K562 (cell line): ENCODE results near the gene ITGAE. TPM values are rescaled to one million over a fixed set of nuclear protein-coding genes. Genes with fewer than 3 reads are reported as not detected.

Source experiments
- ATAC-seq: fragments of 200-7000 bp; cut with Tn5 transposase; 3 replicates; pipeline ENCODE4 v1.9.1; 2020; ENCODE audit warnings: moderate library complexity
- BruUV-seq: library from RNA; stranded (reverse); fragments of 400-500 nt; replicated peaks from 2 replicates; lab custom pipeline; 2021; lab: Mats Ljungman, UMichigan
- CTCF ChIA-PET: fragments of 300-600 bp; formaldehyde crosslinking; extraction: SDS; loops from one replicate; lab custom pipeline; 2021; ENCODE audit warnings: low intra/inter-chr PET ratio; lab: Yijun Ruan, JAX
- POLR2A ChIA-PET: fragments of 300-600, 350-650 bp; sonication (Branson Sonifier 250); formaldehyde crosslinking; extraction: SDS; loops from one replicate; lab custom pipeline; 2021; ENCODE audit warnings: antibody characterized with exemption, inconsistent platforms; lab: Yijun Ruan, JAX
- DNase-seq, 4 experiments: peaks; one replicate each; pipeline versions ENCODE4 v3.0.0 to v3.0.0-alpha.2; 2011 to 2018; ENCODE audit warnings: low spot score in 3 of 4, mixed read lengths in 3 of 4; ENCODE audit errors: extremely low read depth in 1 of 4
- FAIRE-seq: peaks from 2 replicates; lab custom pipeline; 2011; peaks lifted over from hg19 to GRCh38; lab: Jason Lieb, UNC
- H2AFZ ChIP-seq: 2 replicates; pipeline ENCODE4 v1.6.0; 2011; ENCODE audit warnings: low read depth, low read length, control low read depth, inconsistent platforms
- H3K27ac ChIP-seq: fragments of 200-600 bp; 3 replicates; pipeline ENCODE4 v1.8.0; 2011; ENCODE audit warnings: low read depth, mild to moderate bottlenecking, control low read depth, inconsistent platforms, low read length, moderate library complexity, mixed read lengths; ENCODE audit errors: extremely low read depth
- H3K27me3 ChIP-seq, 2 experiments: fragments of 300-600 bp in 1 of 2; 2 replicates in 1 of 2; 3 replicates in 1 of 2; pipeline versions ENCODE4 v1.6.0 to v1.8.0; 2011; ENCODE audit warnings: inconsistent platforms in 2 of 2, low read length in 2 of 2, mild to moderate bottlenecking in 1 of 2, mixed read lengths in 1 of 2, moderate library complexity in 1 of 2; ENCODE audit not compliant: control insufficient read depth in 2 of 2, insufficient read depth in 2 of 2
- H3K36me3 ChIP-seq: fragments of 300-600 bp; 3 replicates; pipeline ENCODE4 v1.8.0; 2011; ENCODE audit warnings: mild to moderate bottlenecking, low read length, inconsistent platforms; ENCODE audit not compliant: control insufficient read depth, insufficient read depth
- H3K4me1 ChIP-seq, 2 experiments: fragments of 200-600 bp in 1 of 2; replicated peaks in 1 of 2; 2 replicates in 1 of 2; 3 replicates in 1 of 2; pipeline versions ENCODE4 v1.5.1 to v1.8.0; 2011; ENCODE audit warnings: inconsistent platforms in 2 of 2, low read length in 2 of 2, mild to moderate bottlenecking in 1 of 2, mixed read lengths in 1 of 2, moderate library complexity in 1 of 2; ENCODE audit not compliant: control insufficient read depth in 2 of 2, insufficient read depth in 2 of 2
- H3K4me2 ChIP-seq: 2 replicates; pipeline ENCODE4 v1.6.1; 2011; ENCODE audit warnings: low read length, control low read depth, inconsistent platforms, mixed read lengths; ENCODE audit not compliant: insufficient read depth
- H3K4me3 ChIP-seq: fragments of 200-600 bp; sonication (generic), shearing (Covaris generic); 2 replicates; pipeline ENCODE4 v1.5.1; 2016; ENCODE audit warnings: control low read depth, inconsistent platforms
- H3K79me2 ChIP-seq: fragments of 200-600 bp; 3 replicates; pipeline ENCODE4 v1.8.0; 2011; ENCODE audit warnings: low read length, inconsistent platforms; ENCODE audit not compliant: control insufficient read depth, insufficient read depth
- H3K9ac ChIP-seq, 2 experiments: 2 replicates each; pipeline versions ENCODE4 v1.6.0 to v1.6.1; 2011; ENCODE audit warnings: low read depth in 2 of 2, low read length in 2 of 2, control low read depth in 1 of 2, inconsistent platforms in 1 of 2, mild to moderate bottlenecking in 1 of 2, mixed read lengths in 1 of 2; ENCODE audit not compliant: insufficient read depth in 1 of 2
- H3K9me1 ChIP-seq: one replicate; pipeline ENCODE4 v1.6.0; 2011; ENCODE audit warnings: inconsistent platforms, mild to moderate bottlenecking, low read length, moderate library complexity; ENCODE audit not compliant: control insufficient read depth, insufficient read depth
- H3K9me3 ChIP-seq: replicated peaks from 2 replicates; pipeline ENCODE4 v1.5.1; 2011; ENCODE audit warnings: low read depth, low read length, inconsistent platforms; ENCODE audit not compliant: control insufficient read depth, insufficient read depth
- H4K20me1 ChIP-seq: replicated peaks from 2 replicates; pipeline ENCODE4 v1.6.1; 2011; ENCODE audit warnings: low read length, inconsistent platforms, mixed read lengths; ENCODE audit not compliant: control insufficient read depth, insufficient read depth
- FIP1L1 ChIP-seq: fragments of 200-400 bp; formaldehyde crosslinking; IDR thresholded peaks from 2 replicates; pipeline ENCODE4 v1.6.1; 2018; ENCODE audit warnings: mild to moderate bottlenecking, low read depth, low read length; ENCODE audit not compliant: poor library complexity, severe bottlenecking
- FOXJ3 ChIP-seq: sonication (generic); formaldehyde crosslinking; IDR thresholded peaks from 2 replicates; pipeline ENCODE4 v1.4.0; 2020; ENCODE audit warnings: mild to moderate bottlenecking, missing genetic modification reagents
- HLTF ChIP-seq: fragments of 450-650 bp; IDR thresholded peaks from 2 replicates; pipeline ENCODE4 v1.6.1; 2016
- POLR2A ChIP-seq: fragments of 450-650 bp; conservative IDR thresholded peaks from 2 replicates; pipeline ENCODE4 v1.6.1; 2016
- TAF9B ChIP-seq: fragments of 450-650 bp; IDR thresholded peaks from 2 replicates; pipeline ENCODE4 v1.6.1; 2018; ENCODE audit warnings: mild to moderate bottlenecking; ENCODE audit not compliant: partially characterized antibody
- TRIM28 ChIP-seq: fragments of 450-650 bp; IDR thresholded peaks from 2 replicates; pipeline ENCODE4 v1.6.1; 2017
- ZNF785 ChIP-seq: fragments of 250-450 bp; sonication (Bioruptor Pico); IDR thresholded peaks from 2 replicates; pipeline ENCODE4 v1.4.0; 2020; ENCODE audit warnings: mild to moderate bottlenecking
- WGBS: fragments of 100-300 bp; shearing (Covaris generic); methylation state at CpG from one replicate; pipeline ENCODE4 v1.1.6; 2016; ENCODE audit warnings: low coverage, mixed read lengths; ENCODE audit not compliant: insufficient coverage; ENCODE audit errors: missing lambda C conversion rate; 5-methylcytosine and 5-hydroxymethylcytosine counted together
- in situ Hi-C: fragments of 300-500 bp; cut with MboI; formaldehyde crosslinking; loops from 4 replicates; pipeline ENCODE4 v1.15.0; 2018; ENCODE audit warnings: inconsistent platforms, mixed read lengths
- intact Hi-C: fragments of 100-400 bp; cut with micrococcal nuclease; formaldehyde crosslinking; loops from 2 replicates; pipeline ENCODE4 v1.14.2; 2022
- polyA plus RNA-seq, 8 experiments: library from polyadenylated mRNA; depleted of rRNA in 4 of 8; stranded (reverse) in 5 of 8; unstranded in 3 of 8; fragments of >200 nt; fragmentation: Nextera tagmentation in 2 of 8; fragmentation: Illumina TruSeq in 1 of 8; extraction: Ambion mirVana in 2 of 8; extraction: Trizol in 1 of 8; gene quantifications; 2 replicates each; pipeline versions ENCODE4 v1.2.1 to v1.2.3, GENCODE V29; 2011 to 2014; ENCODE audit warnings: inconsistent platforms in 1 of 8, missing spikeins in 1 of 8
- total RNA-seq, 7 experiments: library from RNA; depleted of rRNA in 6 of 7; stranded (reverse); fragments of >200 nt in 6 of 7; fragmentation: Illumina TruSeq in 2 of 7; extraction: Trizol in 2 of 7; gene quantifications; 2 replicates each; pipeline versions ENCODE4 v1.2.1 to v1.2.3, GENCODE V29; 2011 to 2021; ENCODE audit warnings: low replicate concordance in 1 of 7
- TF ChIP-seq, protein P1 (sequence below): sonication (generic); formaldehyde crosslinking; IDR thresholded peaks from 2 replicates; pipeline ENCODE4 v1.8.0; 2022; ENCODE audit warnings: mild to moderate bottlenecking, missing genetic modification reagents
- TF ChIP-seq, protein P2 (sequence below): fragments of 250-450 bp; sonication (Bioruptor Pico); IDR thresholded peaks from 2 replicates; pipeline ENCODE4 v1.9.0; 2021; ENCODE audit warnings: mild to moderate bottlenecking
- TF ChIP-seq, protein P3 (sequence below): fragments of 250-450 bp; sonication (Bioruptor Pico); IDR thresholded peaks from 2 replicates; pipeline ENCODE4 v1.5.0; 2021
- TF ChIP-seq, protein P4 (sequence below): fragments of 450-650 bp; IDR thresholded peaks from 2 replicates; pipeline ENCODE4 v1.6.1; 2017; ENCODE audit warnings: antibody characterized with exemption
- TF ChIP-seq, protein P5 (sequence below): sonication (generic); formaldehyde crosslinking; IDR thresholded peaks from 2 replicates; pipeline ENCODE4 v1.8.1; 2023; ENCODE audit warnings: missing genetic modification reagents, mild to moderate bottlenecking, borderline replicate concordance

The ITGAE gene
- total and polyA plus RNA-seq, 9 of the 15 experiments (the other 6 are each of a cell fraction or from before 2014, with no cell fraction given): 14.8 to 160 (median 27.0) TPM

DNA sequence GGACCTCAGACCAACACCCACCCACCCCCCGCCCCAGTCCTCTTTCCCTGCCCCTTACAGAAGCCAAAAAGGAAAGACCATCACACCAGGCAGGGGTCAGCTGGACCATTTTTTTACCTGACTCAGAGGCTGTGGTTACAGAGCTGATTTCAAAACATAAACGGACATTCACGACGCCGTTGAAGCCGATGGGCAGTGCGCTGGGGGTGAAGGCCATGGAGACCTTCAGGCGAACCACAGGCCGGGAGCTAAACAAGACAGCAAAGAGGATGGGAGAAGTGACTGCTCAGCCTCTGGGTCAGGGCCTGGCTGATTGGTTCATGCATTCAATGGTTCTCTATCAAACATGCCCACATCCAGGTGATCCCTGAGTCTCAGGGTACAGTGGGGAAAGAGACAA lies 53.2 kb downstream of the ITGAE start:
- BruUV-seq: no TSS peak
- intact Hi-C loops: no loop called here
- no peak for TF ChIP-seq FOXJ3 (CRISPR knock-in tag)
- TF ChIP-seq, protein P1, sequence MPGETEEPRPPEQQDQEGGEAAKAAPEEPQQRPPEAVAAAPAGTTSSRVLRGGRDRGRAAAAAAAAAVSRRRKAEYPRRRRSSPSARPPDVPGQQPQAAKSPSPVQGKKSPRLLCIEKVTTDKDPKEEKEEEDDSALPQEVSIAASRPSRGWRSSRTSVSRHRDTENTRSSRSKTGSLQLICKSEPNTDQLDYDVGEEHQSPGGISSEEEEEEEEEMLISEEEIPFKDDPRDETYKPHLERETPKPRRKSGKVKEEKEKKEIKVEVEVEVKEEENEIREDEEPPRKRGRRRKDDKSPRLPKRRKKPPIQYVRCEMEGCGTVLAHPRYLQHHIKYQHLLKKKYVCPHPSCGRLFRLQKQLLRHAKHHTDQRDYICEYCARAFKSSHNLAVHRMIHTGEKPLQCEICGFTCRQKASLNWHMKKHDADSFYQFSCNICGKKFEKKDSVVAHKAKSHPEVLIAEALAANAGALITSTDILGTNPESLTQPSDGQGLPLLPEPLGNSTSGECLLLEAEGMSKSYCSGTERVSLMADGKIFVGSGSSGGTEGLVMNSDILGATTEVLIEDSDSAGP: no peak
- TF ChIP-seq, protein P2, sequence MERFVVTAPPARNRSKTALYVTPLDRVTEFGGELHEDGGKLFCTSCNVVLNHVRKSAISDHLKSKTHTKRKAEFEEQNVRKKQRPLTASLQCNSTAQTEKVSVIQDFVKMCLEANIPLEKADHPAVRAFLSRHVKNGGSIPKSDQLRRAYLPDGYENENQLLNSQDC: no peak
- TF ChIP-seq, protein P3, sequence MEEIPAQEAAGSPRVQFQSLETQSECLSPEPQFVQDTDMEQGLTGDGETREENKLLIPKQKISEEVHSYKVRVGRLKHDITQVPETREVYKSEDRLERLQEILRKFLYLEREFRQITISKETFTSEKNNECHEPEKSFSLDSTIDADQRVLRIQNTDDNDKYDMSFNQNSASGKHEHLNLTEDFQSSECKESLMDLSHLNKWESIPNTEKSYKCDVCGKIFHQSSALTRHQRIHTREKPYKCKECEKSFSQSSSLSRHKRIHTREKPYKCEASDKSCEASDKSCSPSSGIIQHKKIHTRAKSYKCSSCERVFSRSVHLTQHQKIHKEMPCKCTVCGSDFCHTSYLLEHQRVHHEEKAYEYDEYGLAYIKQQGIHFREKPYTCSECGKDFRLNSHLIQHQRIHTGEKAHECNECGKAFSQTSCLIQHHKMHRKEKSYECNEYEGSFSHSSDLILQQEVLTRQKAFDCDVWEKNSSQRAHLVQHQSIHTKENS (CRISPR knock-in tag): no peak
- TF ChIP-seq POLR2A: no peak
- TF ChIP-seq, protein P4, sequence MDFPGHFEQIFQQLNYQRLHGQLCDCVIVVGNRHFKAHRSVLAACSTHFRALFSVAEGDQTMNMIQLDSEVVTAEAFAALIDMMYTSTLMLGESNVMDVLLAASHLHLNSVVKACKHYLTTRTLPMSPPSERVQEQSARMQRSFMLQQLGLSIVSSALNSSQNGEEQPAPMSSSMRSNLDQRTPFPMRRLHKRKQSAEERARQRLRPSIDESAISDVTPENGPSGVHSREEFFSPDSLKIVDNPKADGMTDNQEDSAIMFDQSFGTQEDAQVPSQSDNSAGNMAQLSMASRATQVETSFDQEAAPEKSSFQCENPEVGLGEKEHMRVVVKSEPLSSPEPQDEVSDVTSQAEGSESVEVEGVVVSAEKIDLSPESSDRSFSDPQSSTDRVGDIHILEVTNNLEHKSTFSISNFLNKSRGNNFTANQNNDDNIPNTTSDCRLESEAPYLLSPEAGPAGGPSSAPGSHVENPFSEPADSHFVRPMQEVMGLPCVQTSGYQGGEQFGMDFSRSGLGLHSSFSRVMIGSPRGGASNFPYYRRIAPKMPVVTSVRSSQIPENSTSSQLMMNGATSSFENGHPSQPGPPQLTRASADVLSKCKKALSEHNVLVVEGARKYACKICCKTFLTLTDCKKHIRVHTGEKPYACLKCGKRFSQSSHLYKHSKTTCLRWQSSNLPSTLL: no peak
- no peak for TF ChIP-seq TAF9B
- TF ChIP-seq ZNF785 (CRISPR knock-in tag): no peak
- TF ChIP-seq, protein P5, sequence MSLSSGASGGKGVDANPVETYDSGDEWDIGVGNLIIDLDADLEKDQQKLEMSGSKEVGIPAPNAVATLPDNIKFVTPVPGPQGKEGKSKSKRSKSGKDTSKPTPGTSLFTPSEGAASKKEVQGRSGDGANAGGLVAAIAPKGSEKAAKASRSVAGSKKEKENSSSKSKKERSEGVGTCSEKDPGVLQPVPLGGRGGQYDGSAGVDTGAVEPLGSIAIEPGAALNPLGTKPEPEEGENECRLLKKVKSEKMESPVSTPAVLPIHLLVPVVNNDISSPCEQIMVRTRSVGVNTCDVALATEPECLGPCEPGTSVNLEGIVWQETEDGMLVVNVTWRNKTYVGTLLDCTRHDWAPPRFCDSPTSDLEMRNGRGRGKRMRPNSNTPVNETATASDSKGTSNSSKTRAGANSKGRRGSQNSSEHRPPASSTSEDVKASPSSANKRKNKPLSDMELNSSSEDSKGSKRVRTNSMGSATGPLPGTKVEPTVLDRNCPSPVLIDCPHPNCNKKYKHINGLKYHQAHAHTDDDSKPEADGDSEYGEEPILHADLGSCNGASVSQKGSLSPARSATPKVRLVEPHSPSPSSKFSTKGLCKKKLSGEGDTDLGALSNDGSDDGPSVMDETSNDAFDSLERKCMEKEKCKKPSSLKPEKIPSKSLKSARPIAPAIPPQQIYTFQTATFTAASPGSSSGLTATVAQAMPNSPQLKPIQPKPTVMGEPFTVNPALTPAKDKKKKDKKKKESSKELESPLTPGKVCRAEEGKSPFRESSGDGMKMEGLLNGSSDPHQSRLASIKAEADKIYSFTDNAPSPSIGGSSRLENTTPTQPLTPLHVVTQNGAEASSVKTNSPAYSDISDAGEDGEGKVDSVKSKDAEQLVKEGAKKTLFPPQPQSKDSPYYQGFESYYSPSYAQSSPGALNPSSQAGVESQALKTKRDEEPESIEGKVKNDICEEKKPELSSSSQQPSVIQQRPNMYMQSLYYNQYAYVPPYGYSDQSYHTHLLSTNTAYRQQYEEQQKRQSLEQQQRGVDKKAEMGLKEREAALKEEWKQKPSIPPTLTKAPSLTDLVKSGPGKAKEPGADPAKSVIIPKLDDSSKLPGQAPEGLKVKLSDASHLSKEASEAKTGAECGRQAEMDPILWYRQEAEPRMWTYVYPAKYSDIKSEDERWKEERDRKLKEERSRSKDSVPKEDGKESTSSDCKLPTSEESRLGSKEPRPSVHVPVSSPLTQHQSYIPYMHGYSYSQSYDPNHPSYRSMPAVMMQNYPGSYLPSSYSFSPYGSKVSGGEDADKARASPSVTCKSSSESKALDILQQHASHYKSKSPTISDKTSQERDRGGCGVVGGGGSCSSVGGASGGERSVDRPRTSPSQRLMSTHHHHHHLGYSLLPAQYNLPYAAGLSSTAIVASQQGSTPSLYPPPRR: no peak
- no peak for TF ChIP-seq HLTF
- no peak for TF ChIP-seq TRIM28
- TF ChIP-seq FIP1L1: no peak

More for the DNA sequence above, 53.2 kb downstream of the ITGAE start:
- Histone ChIP-seq H3K9me1 (no peaks in the 10 kb centered on the region), H3K36me3 (no peaks in the 10 kb centered on the region), H3K27ac (no peak overlapping the region), H4K20me1 (no peaks in the 10 kb centered on the region), H3K9me3 (no peaks in the 10 kb centered on the region), H3K27me3 (peaks cover 9 to 44% of the 10 kb centered on the region in 2 experiments), H3K9ac (no peak overlapping the region), H3K4me2 (no peak overlapping the region), H3K4me1 (peaks cover 0 to 6% of the 10 kb centered on the region in 2 experiments; a peak in 2 of 5 replicates), H2AFZ (no peak overlapping the region), H3K79me2 (no peaks in the 10 kb centered on the region), H3K4me3 (no peak overlapping the region)
- FAIRE-seq (no peak), DNase-seq (no peak), ATAC-seq (no peak)
- in situ Hi-C loops: no loop called here
- POLR2A ChIA-PET: interaction anchor here (1.2 kb wide), 1 partner anchor 9 kb away, joined by 3 read pairs; no protein-coding TSS in a partner anchor
- WGBS: 59% methylated on average over 6 of the region's 9 CpGs
- CTCF ChIA-PET: no interaction called here
